ENCODE results near the gene SNCAIP.
"Not testable (repeated sequence)": the region's sequence is repeated elsewhere in the genome, so short reads cannot be mapped to it uniquely, and the experiment has no call there.

The SNCAIP gene

DNA sequence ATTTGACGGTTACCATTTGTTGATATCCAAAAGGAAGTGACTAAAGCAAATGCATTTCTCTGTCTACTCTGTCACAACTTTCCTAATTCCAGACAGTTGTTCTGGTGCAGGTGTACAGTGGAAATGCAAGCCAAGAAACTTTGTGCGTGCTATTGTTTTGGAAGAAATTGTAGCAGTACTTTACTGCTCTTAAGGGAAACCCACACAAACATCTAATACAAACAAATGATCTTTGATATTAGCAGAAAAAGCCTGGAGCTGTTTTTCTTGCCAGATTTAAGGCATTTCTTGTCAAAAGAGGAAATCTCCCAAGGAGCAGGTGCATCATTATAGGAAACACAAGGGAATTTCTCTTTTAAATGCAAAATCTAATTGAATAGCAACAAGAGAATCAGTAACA, 2.0 kb downstream of the SNCAIP start:
- no peak for DNase-seq (ENCODE audit: low read depth in 2 of 2)

DNA sequence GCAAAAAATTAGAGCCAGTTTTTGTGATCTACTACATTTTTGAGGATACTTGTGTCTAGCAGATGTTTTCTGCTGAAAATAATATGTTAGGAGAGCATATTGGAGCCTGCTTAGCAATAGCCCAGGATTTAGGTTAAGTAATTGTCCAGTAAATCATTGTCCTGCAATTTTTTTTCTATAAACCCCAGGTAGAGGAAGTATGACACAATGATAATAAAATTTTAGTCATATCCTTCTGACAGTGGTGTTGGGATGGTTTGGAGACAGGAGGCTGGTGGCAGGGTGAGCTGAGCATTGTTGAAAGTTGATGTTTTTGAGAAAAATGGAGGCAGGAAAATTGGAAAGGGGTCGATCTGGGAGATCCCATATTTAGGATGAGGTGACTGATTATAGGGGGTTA, 3.5 kb downstream of the SNCAIP start:
- DNase-seq (ENCODE audit: low read depth in 2 of 2), result no peak

DNA sequence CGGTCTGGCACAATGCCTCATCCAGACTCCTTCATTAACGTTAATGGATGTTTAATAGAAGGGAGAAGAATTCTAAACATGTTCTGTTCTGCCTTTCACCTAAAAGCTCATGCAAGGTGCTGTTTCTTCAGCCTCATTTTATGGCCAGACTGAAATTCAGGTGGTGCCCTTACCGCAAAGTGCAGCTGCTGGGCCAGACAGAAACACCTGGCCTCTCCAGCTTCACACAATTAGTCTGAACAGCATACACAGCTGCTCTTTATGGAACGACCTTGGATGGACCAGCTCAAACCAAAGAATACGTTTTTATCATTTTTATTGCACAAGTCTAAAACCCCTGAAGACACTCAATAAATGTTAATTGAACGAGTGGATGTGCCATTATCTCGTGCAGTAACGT, 4.6 kb downstream of the SNCAIP start:
- DNase-seq (ENCODE audit: low read depth in 2 of 2), result no peak

DNA sequence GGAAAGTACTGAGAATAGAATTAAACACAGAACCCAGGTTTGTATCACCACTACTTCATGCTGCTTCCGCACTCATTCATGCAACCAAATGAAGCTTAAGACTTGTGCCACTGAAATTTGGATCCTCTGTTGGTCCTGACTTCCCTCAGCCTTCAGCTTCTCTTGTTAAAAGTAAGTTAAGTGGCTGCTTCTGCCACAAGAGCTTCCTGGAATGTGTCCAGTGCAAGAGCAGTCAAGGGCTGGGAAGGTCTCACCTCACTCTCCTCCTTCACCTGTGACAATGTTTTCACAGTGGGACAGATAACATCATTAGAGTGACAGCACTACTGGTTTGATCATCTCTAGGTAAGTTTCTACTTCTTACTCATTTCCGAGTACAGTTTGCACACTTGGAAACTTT, 7.9 kb downstream of the SNCAIP start:
- DNase-seq (ENCODE audit: low read depth in 2 of 2), result no peak

DNA sequence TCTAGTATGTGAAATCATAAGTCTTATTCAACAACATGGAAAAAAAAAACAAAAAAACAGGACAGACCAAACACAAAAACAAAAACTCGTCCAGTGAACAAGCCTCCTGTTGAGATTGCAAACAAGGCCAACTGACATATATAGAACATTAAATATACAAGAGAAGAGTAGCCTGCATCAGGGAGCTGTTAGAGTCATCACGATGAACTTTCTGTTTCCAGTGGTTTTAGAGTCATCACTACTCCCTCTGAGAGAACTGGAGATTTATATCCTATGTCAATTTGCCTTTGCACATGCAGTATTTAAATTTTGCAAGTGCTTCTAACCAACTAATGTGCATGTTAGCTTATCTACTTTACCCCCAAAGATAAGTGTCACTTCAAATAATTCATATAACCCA, 9.9 kb downstream of the SNCAIP start:
- DNase-seq (ENCODE audit: low read depth in 2 of 2), result no peak

DNA sequence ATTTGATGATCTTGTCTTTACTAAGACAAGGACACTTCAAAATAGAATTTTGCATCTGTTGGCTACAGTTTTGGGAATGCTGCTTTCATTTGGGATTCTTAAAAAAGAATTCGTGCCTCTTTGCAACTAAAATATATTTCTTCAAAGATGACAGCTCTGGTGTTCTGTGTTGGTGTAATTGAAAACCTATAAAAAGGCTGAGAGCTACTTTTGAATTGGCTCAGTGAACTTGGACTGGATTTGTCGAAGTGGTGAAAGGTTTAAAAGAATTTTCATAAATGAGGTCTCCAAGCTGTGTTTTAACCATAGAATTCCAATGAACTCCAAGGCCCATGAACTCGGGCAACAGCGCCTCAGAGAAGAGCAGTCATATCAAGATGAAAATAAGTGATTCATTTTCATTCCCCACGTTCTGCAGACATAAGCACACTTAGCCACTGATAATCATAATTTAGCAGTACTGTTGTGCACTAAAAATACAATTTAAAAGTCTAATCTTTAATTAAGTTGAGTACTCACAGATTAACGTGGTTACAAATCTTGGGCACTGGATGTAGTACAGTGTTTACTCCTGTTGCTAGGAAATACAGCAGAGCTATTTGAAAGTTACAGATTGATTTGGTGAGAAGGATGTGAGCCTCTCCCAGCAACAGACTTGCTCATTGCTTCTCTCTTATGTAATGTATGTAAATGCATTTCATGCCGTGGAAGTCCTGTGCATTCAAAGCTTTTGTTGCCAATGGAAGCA, 10.9 kb downstream of the SNCAIP start:
- DNase-seq (ENCODE audit: low read depth in 2 of 2), result no peak

DNA sequence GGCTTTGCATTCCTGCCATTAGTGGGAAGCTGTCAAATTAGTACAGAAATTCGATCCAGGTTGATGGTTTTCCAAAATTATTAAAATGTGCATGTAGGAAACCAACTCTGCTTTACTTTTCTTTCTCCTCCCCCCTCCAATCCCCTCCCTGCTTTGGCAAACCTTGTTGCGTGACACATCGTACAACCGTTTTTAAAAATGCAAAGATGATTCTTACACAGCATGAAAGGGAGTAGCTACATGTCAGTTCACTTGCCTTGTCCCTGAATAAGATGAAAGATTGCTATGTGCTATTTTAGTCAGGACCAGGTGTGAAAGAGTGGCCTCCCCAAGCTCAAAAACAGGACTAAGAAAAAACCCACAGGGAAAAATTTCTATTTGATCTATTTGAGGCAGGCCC, 11.7 kb downstream of the SNCAIP start:
- DNase-seq (ENCODE audit: low read depth in 2 of 2), result no peak

DNA sequence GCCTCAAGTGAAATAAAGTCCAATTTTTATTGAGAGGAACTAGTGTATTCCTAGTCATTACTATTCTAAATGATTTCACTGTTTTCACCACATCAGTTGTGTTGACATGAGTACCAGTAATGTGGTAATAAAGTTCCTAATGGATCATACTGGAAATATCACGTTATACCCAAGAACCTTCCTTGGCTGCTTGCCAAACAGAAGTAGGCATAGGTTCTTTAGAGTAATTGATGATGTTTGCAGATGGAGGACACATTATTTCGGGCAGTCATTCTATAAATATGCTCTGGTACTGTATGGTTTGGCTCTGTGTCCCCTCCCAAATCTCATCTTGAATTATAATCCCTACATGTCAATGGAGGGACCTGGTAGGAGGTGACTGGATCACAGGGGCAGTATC, 15.1 kb downstream of the SNCAIP start:
- DNase-seq (ENCODE audit: low read depth in 2 of 2), result no peak

DNA sequence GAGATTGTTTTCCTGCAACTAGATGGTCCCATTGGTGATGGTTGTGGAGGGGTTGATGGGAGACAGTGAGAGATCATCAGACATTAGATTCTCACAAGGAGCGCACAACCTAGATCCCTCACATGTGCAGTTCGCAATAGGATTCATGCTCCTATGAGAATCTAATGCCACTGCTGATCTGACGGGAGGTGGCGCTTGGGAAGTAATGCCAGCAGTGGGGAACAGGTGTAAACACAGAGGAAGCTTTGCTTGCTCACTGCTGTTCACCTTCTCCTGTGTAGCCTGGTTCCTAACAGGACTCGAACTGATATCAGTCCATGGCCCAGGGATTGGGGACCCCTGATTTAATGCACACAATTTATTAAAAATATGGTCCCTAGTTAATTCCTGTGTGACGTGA, 18.8 kb downstream of the SNCAIP start:
- DNase-seq (ENCODE audit: low read depth in 2 of 2), result no peak

- no peak for DNase-seq (ENCODE audit: low read depth in 2 of 2)
These were observed 20.8 kb downstream of the SNCAIP start for GRCh38 chr5:122332599-122333555.

- DNase-seq (ENCODE audit: low read depth in 2 of 2), result no peak
These were observed 21.5 kb downstream of the SNCAIP start for GRCh38 chr5:122333564-122333963.

DNA sequence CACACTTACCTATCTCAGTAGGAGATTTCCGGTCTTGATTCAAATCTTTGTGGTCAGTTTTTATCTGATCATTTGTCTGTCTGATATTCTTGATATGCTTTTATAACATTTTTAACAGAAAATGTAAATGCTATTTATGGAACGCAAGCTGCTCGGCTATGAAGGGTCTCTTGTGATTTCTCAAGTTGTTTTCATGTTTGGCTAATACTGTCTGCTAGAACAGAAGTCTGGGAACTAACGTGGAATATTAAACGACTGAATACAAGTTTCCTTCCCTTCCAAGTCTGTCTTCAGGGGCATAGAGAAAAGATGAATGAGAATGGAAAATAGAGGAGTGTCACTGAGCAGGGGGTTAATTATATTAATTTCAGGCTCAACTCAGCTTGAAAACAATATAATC, 27.6 kb downstream of the SNCAIP start:
- DNase-seq (ENCODE audit: low read depth in 2 of 2), result no peak

- no peak for DNase-seq (ENCODE audit: low read depth in 2 of 2)
These were observed 29.1 kb downstream of the SNCAIP start for GRCh38 chr5:122341087-122341486.

GRCh38 chr5:122342256-122342655, 30.2 kb downstream of the SNCAIP start:
- no peak for DNase-seq (ENCODE audit: low read depth in 2 of 2)

DNA sequence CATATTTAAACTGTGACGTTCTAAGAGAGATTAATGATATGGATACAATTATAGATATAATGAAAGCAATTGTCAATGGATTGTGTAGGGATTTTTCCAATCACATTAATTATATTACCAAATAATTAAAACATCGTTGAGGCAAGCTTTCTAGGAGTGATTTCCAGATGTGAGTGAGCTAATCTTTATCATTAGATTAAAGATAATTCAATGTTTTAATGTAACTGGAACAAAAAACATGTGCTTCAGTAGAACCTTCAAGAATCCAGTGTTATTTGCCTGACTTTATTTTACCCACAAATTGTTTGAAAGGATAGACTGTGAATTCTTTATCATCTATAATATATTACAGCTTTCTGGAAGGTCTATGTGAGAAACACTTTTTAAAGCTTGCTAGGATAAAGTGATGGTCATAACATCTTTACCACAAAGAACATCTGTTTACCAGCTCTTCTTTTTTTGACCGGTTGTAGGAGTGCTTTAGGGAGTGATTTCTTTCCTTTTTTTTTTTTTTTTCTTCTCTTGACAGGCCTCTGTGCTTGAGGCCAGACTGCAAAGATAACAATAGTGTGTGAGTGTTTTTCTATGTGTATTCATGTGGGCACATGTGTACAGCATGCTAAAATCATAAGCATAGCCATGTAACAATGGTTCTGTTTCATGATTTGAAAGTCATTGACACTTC, 35.0 kb downstream of the SNCAIP start:
- DNase-seq (ENCODE audit: low read depth in 2 of 2), result no peak

GRCh38 chr5:122350496-122350895, 38.5 kb downstream of the SNCAIP start:
- DNase-seq (ENCODE audit: low read depth in 2 of 2), result no peak

GRCh38 chr5:122351416-122352157, 39.5 kb downstream of the SNCAIP start:
- no peak for DNase-seq (ENCODE audit: low read depth in 2 of 2)

DNA sequence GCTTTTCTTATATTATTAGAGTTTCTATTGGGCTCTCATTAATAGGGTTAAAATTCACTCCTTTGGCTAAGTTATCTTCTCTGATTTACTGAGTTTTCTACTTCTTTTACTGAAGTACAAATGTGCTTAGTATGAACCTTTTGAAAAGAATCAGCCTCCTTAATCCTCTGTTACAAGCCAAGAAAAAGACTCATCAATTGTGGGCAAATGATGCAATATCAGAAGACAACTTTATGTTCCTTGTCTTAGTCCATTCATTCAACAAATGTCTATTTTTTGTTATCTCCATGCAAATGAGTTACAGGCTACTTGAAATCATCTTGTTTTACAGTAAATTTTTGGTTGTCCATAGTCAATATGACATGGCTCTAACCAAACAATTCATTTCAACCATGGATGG, 40.3 kb downstream of the SNCAIP start:
- no peak for DNase-seq (ENCODE audit: low read depth in 2 of 2)

GRCh38 chr5:122353361-122353760, 41.3 kb downstream of the SNCAIP start:
- DNase-seq (ENCODE audit: low read depth in 2 of 2), result not testable (repeated sequence)

- no peak for DNase-seq (ENCODE audit: low read depth in 2 of 2)
These were observed 42.3 kb downstream of the SNCAIP start for GRCh38 chr5:122354293-122354692.

- DNase-seq (ENCODE audit: low read depth in 2 of 2), result no peak
These were observed 43.3 kb downstream of the SNCAIP start for GRCh38 chr5:122355324-122355723.

DNA sequence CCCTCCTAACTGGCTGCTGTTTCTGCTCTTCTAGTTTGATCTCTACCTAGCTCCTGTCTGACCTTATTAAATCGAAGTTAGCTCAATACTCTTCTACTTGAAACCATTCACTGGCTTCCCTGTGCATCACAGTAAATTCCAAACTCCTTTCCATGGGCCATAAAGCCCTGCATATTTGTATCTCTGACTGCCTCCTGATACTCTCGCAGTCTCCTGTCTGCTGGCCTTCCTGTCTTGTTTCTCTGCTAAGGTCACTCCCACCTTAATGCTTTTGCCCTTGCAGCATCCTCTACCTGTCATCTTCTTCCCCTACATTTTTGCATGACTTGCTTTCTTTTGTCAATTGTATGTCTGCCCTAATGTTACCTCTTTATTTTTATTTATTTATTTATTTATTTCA, 44.8 kb downstream of the SNCAIP start:
- no peak for DNase-seq (ENCODE audit: low read depth in 2 of 2)
